Gastrocnemius medialis (tissue), 4 donors: ENCODE measurements around the gene CACNB4. TPM values are rescaled to one million over a fixed set of nuclear protein-coding genes. Genes with fewer than 3 reads are reported as not detected.
"Not testable (repeated sequence)": the region's sequence is repeated elsewhere in the genome, so short reads cannot be mapped to it uniquely, and the experiment has no call there.

Experiments used
- ATAC-seq, 2 donors: fragments of 150-250 bp; one replicate each; pipeline ENCODE4 v1.9.1; 2016
- DNase-seq, 2 donors: peaks; one replicate each; pipeline ENCODE4 v3.0.0-alpha.2; 2019
- H3K27ac ChIP-seq, 4 donors: fragments of 200-600 bp; sonication (generic); 1 replicate in 1 of 4; 2 replicates in 3 of 4; pipeline ENCODE4 v1.5.1; 2016 to 2018; ENCODE audit warnings: mild to moderate bottlenecking in 2 of 4, moderate library complexity in 1 of 4
- H3K27me3 ChIP-seq, 3 donors: fragments of 200-600 bp; sonication (generic) in 2 of 3; 1 replicate in 1 of 3; 2 replicates in 2 of 3; pipeline versions ENCODE4 v1.5.1 to v1.6.0; 2016 to 2019; ENCODE audit warnings: mild to moderate bottlenecking in 1 of 3, moderate library complexity in 1 of 3
- H3K36me3 ChIP-seq, 2 donors: fragments of 200-600 bp; sonication (generic) in 1 of 2; one replicate each; pipeline ENCODE4 v1.5.1; 2017 to 2018
- H3K4me1 ChIP-seq, 2 donors: fragments of 200-600 bp; sonication (generic) in 1 of 2; one replicate each; pipeline ENCODE4 v1.5.1; 2016 to 2017; ENCODE audit warnings: mild to moderate bottlenecking in 2 of 2
- H3K4me3 ChIP-seq, 4 donors: fragments of 200-600 bp; sonication (generic) in 3 of 4; 1 replicate in 1 of 4; 2 replicates in 3 of 4; pipeline ENCODE4 v1.5.1; 2016 to 2019; ENCODE audit warnings: mild to moderate bottlenecking in 2 of 4
- H3K9me3 ChIP-seq, 3 donors: fragments of 200-600 bp; sonication (generic) in 2 of 3; 1 replicate in 1 of 3; 2 replicates in 2 of 3; pipeline ENCODE4 v1.5.1; 2016 to 2019
- CTCF ChIP-seq, 5 experiments: fragments of 450-650 bp in 3 of 5; fragments of 200-600 bp in 2 of 5; sonication (generic) in 2 of 5; IDR thresholded peaks in 4 of 5; conservative IDR thresholded peaks in 1 of 5; 1 replicate in 4 of 5; 2 replicates in 1 of 5; pipeline ENCODE4 v1.5.1; 2016 to 2019; ENCODE audit warnings: antibody characterized with exemption in 5 of 5, mild to moderate bottlenecking in 3 of 5, moderate library complexity in 3 of 5
- POLR2A ChIP-seq, 2 donors: fragments of 450-650 bp; IDR thresholded peaks; one replicate each; pipeline ENCODE4 v1.6.1; 2017; ENCODE audit warnings: antibody characterized with exemption in 2 of 2, mild to moderate bottlenecking in 2 of 2, moderate library complexity in 2 of 2
- in situ Hi-C, 4 donors: fragments of 200-750 bp; cut with MboI; loops; one replicate each; pipeline versions ENCODE4 v1.15.0 to v1.8.0; 2017; ENCODE audit warnings: low sequenced_read_pairs in 4 of 4
- intact Hi-C: fragments of 100-400 bp; cut with DNase I; formaldehyde crosslinking; loops from one replicate; pipeline ENCODE4 v1.15.1; 2023; ENCODE audit warnings: low total_unique reads
- total RNA-seq, 4 donors: library from RNA; depleted of rRNA; stranded (reverse); fragments of >200 nt; gene quantifications; one replicate each; pipeline versions ENCODE4 v1.1.0 to v1.2.3, GENCODE V29; 2016

CACNB4 gene
- total RNA-seq, 4 donors from 2014 or later, result 0.04 to 0.56 (median 0.36) TPM

DNA sequence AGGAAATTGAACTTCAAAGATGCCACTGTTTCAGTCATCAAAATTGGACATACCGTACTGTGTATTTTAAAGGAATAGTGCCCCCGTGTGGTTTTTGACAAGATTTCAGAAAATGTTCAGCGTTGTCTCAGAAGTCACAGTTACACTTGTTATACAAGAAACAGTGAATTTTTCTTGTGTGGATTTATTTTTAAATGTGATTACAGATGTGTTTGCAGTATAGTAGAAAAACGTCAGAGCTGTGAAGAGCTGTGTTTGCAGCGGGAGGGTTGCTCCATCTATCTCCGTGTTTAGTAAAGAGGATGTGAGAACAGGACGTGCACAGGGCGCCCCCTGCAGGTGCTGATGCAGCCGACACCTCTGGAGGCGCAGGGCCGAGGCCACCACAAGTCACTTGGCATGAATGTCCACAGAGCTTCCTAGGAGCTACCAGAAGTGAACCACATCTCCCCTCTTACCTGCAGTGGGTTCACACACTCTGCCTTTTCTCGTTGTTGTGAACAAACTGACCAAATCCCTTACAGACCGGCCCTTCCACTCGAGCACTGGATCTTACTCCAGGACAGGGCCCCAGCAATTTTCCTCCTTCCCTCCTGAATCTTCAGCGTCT is 73.1 kb downstream of the CACNB4 start:
- Histone ChIP-seq H3K4me3 (peak overlapping the region; percentile 38 to 49 (median 44)), H3K36me3 (no peaks in the 10 kb centered on the region), H3K9me3 (no peaks in the 10 kb centered on the region), H3K4me1 (no peaks in the 10 kb centered on the region), H3K27me3 (no peaks in the 10 kb centered on the region), H3K27ac (no peak overlapping the region)
- TF ChIP-seq POLR2A (IDR thresholded peaks at IDR 0.05), result no peak
- peak; percentile 87 to 96 (median 91) for TF ChIP-seq CTCF (IDR thresholded peaks at IDR 0.05 in 4 of 5, conservative IDR thresholded peaks at IDR 0.05 in 1 of 5)
- intact Hi-C loops, result loop anchor here (1.0 kb wide), 1 partner anchor 26 kb away; no protein-coding TSS in a partner anchor
- DNase-seq (peak; percentile 44 to 78), ATAC-seq (peak; percentile 93)
- in situ Hi-C loops, result loop anchor here (25.0 kb wide), 3 partner anchors 137 to 1487 kb away; no protein-coding TSS in a partner anchor

GRCh38 chr2:152024477-152024876 is 74.4 kb downstream of the CACNB4 start:
- in situ Hi-C loops, result loop anchor here (25.0 kb wide), 4 partner anchors 187 to 412 kb away; partner anchors contain the start of gene ARL5A (in 2 of the 4)
- intact Hi-C loops, result no loop called here

DNA sequence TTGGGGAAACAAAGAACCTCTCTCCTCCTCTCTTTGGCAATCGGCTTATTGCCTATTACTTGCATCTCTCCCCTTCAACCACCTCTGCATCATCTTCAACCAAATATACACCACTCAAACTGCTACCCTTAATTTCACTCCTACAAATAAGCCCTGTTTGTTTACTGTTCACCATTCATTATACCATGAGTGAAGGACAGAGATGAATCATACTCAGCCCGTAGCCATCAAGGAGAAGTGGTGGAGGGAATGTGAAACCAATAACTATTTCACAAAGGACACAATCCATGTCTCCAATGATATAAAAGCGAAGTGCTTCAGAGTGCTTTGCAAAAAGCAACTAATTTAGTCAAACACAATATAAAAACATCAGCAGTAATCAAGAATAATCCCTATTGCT is 76.8 kb downstream of the CACNB4 start:
- TF ChIP-seq POLR2A (IDR thresholded peaks at IDR 0.05) (no peak), CTCF (IDR thresholded peaks at IDR 0.05 in 4 of 5, conservative IDR thresholded peaks at IDR 0.05 in 1 of 5) (no peak)
- no peak for ATAC-seq
- intact Hi-C loops (no loop called here), in situ Hi-C loops (loop anchor here (25.0 kb wide), 4 partner anchors 185 to 410 kb away; partner anchors contain the start of gene ARL5A (in 2 of the 4))
- no peaks in the 10 kb centered on the region for H3K27me3 ChIP-seq
- H3K27ac ChIP-seq, result no peak overlapping the region
- no peaks in the 10 kb centered on the region for H3K36me3 ChIP-seq
- no peak overlapping the region for H3K4me3 ChIP-seq
- no peak for DNase-seq
- H3K4me1 ChIP-seq, result no peaks in the 10 kb centered on the region
- H3K9me3 ChIP-seq, result no peaks in the 10 kb centered on the region

More at GRCh38 chr2:152024477-152024876, 74.4 kb downstream of the CACNB4 start:
- no peaks in the 10 kb centered on the region for H3K27me3 ChIP-seq
- no peaks in the 10 kb centered on the region for H3K9me3 ChIP-seq
- no peaks in the 10 kb centered on the region for H3K36me3 ChIP-seq
- TF ChIP-seq POLR2A (IDR thresholded peaks at IDR 0.05), result no peak
- TF ChIP-seq CTCF (IDR thresholded peaks at IDR 0.05 in 4 of 5, conservative IDR thresholded peaks at IDR 0.05 in 1 of 5), result no peak
- H3K4me1 ChIP-seq, result no peaks in the 10 kb centered on the region
- DNase-seq, result no peak
- no peak overlapping the region for H3K27ac ChIP-seq
- no peak for ATAC-seq
- no peak overlapping the region for H3K4me3 ChIP-seq

- H3K4me1 ChIP-seq, H3K9me3 ChIP-seq, H3K27me3 ChIP-seq, H3K27ac ChIP-seq, intact Hi-C loops, H3K4me3 ChIP-seq, H3K36me3 ChIP-seq, DNase-seq, ATAC-seq: not testable (repeated sequence)
- in situ Hi-C loops, result loop anchor here (25.0 kb wide), 4 partner anchors 184 to 409 kb away; partner anchors contain the start of gene ARL5A (in 2 of the 4)
These were observed 77.8 kb downstream of the CACNB4 start for GRCh38 chr2:152021001-152021400.

DNA sequence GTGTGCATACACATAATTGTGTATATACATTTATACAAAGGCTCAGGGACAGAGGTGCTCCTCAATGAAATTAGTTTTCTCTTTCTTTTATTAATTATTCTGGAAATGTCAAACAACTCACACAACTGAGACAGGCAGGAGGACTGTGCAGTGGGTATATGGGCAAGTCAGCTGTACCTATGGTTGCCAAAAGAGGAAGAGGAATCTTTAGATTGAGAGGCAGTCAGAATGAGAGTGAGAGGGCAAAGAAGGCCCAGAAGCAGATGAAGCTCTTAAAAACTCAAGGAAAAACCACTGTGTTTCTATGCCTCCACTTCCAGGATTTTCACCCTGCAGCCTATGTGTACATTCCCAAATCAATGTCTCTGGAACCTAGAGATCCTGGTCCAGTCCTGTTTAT is 79.1 kb downstream of the CACNB4 start:
- no peaks in the 10 kb centered on the region for H3K27me3 ChIP-seq
- no peaks in the 10 kb centered on the region for H3K9me3 ChIP-seq
- in situ Hi-C loops (loop anchor here (25.0 kb wide), 4 partner anchors 182 to 407 kb away; partner anchors contain the start of gene ARL5A (in 2 of the 4)), intact Hi-C loops (no loop called here)
- no peaks in the 10 kb centered on the region for H3K4me1 ChIP-seq
- no peak for TF ChIP-seq POLR2A (IDR thresholded peaks at IDR 0.05)
- ATAC-seq (no peak), DNase-seq (no peak)
- H3K36me3 ChIP-seq, result no peaks in the 10 kb centered on the region
- no peak overlapping the region for H3K4me3 ChIP-seq
- H3K27ac ChIP-seq, result no peak overlapping the region
